HEK293 (cell line): Measurements from ENCODE around the gene HGD.
A peak's percentile ranks its signal among the peaks of the same experiment; 100 is the strongest.

ENCODE experiments used
- CTCF ChIA-PET: fragments of 350-600 bp; formaldehyde crosslinking; extraction: SDS; loops from one replicate; lab custom pipeline; 2021; ENCODE audit warnings: antibody characterized with exemption; lab: Yijun Ruan, JAX
- POLR2A ChIA-PET: fragments of 300-600 bp; formaldehyde crosslinking; extraction: SDS; loops from one replicate; lab custom pipeline; 2020; ENCODE audit warnings: antibody characterized with exemption, inconsistent platforms; lab: Yijun Ruan, JAX
- H3K27ac ChIP-seq: fragments of 200-500 bp; sonication (Bioruptor generic); 2 replicates; pipeline ENCODE4 v1.5.1; 2014; ENCODE audit warnings: low read depth, low read length, control low read depth, inconsistent platforms; ENCODE audit errors: extremely low read depth
- H3K36me3 ChIP-seq, 2 experiments: fragments of 200-500 bp in 1 of 2; sonication (Bioruptor generic) in 1 of 2; 1 replicate in 1 of 2; 2 replicates in 1 of 2; pipeline ENCODE4 v1.5.1; 2014 to 2017; ENCODE audit warnings: inconsistent platforms in 2 of 2, low read length in 2 of 2; ENCODE audit not compliant: control insufficient read depth in 2 of 2, insufficient read depth in 1 of 2
- H3K4me1 ChIP-seq: fragments of 200-500 bp; sonication (Bioruptor generic); 2 replicates; pipeline ENCODE4 v1.5.1; 2014; ENCODE audit warnings: mild to moderate bottlenecking, low read length, inconsistent platforms; ENCODE audit not compliant: control insufficient read depth, insufficient read depth
- H3K4me3 ChIP-seq: 2 replicates; pipeline ENCODE4 v1.5.1; 2011; ENCODE audit warnings: low read depth, mild to moderate bottlenecking, control low read depth, low read length, moderate library complexity
- H3K9me3 ChIP-seq: fragments of 200-500 bp; sonication (Bioruptor generic); 2 replicates; pipeline ENCODE4 v1.5.1; 2014; ENCODE audit warnings: low read depth, low read length, inconsistent platforms; ENCODE audit not compliant: control insufficient read depth, insufficient read depth
- BCL11A ChIP-seq: fragments of 450-650 bp; formaldehyde crosslinking; IDR thresholded peaks from 2 replicates; pipeline ENCODE4 v1.5.1; 2016; ENCODE audit warnings: low read depth, missing biosample characterization, missing genetic modification characterization
- SCRT1 ChIP-seq: fragments of 450-650 bp; formaldehyde crosslinking; IDR thresholded peaks from 2 replicates; pipeline ENCODE4 v1.5.1; 2016; ENCODE audit warnings: missing biosample characterization, missing genetic modification characterization, borderline replicate concordance
- SP3 ChIP-seq: fragments of 450-650 bp; formaldehyde crosslinking; IDR thresholded peaks from 2 replicates; pipeline ENCODE4 v1.5.1; 2016; ENCODE audit warnings: missing biosample characterization, missing genetic modification characterization
- TCF7L2 ChIP-seq: IDR thresholded peaks from 2 replicates; pipeline ENCODE4 v1.6.1; 2011; ENCODE audit warnings: low read depth, mild to moderate bottlenecking, inconsistent platforms, low read length, moderate library complexity, borderline replicate concordance
- ZBTB11 ChIP-seq: fragments of 450-650 bp; formaldehyde crosslinking; conservative IDR thresholded peaks from 2 replicates; pipeline ENCODE4 v1.5.1; 2016; ENCODE audit warnings: low read depth, missing biosample characterization, missing genetic modification characterization
- ZNF10 ChIP-seq: fragments of 450-650 bp; formaldehyde crosslinking; IDR thresholded peaks from 2 replicates; pipeline ENCODE4 v1.5.1; 2017; ENCODE audit warnings: missing biosample characterization, missing genetic modification characterization
- ZNF133 ChIP-seq: fragments of 450-650 bp; formaldehyde crosslinking; IDR thresholded peaks from 2 replicates; pipeline ENCODE4 v1.5.1; 2016; ENCODE audit warnings: missing biosample characterization, missing genetic modification characterization
- ZNF138 ChIP-seq: fragments of 450-650 bp; formaldehyde crosslinking; IDR thresholded peaks from 2 replicates; pipeline ENCODE4 v1.5.1; 2016; ENCODE audit warnings: missing biosample characterization, missing genetic modification characterization, borderline replicate concordance
- ZNF169 ChIP-seq: fragments of 450-650 bp; formaldehyde crosslinking; IDR thresholded peaks from 2 replicates; pipeline ENCODE4 v1.5.1; 2016; ENCODE audit warnings: missing biosample characterization, missing genetic modification characterization
- ZNF175 ChIP-seq: fragments of 450-650 bp; formaldehyde crosslinking; IDR thresholded peaks from 2 replicates; pipeline ENCODE4 v1.5.1; 2016; ENCODE audit warnings: missing biosample characterization, missing genetic modification characterization
- ZNF18 ChIP-seq: fragments of 450-650 bp; formaldehyde crosslinking; IDR thresholded peaks from 2 replicates; pipeline ENCODE4 v1.5.1; 2016; ENCODE audit warnings: missing biosample characterization, missing genetic modification characterization
- ZNF2 ChIP-seq: fragments of 450-650 bp; formaldehyde crosslinking; IDR thresholded peaks from 2 replicates; pipeline ENCODE4 v1.5.1; 2016; ENCODE audit warnings: missing biosample characterization, missing genetic modification characterization
- ZNF302 ChIP-seq: fragments of 450-650 bp; formaldehyde crosslinking; IDR thresholded peaks from 2 replicates; pipeline ENCODE4 v1.5.1; 2016; ENCODE audit warnings: missing biosample characterization, missing genetic modification characterization, low read depth
- ZNF423 ChIP-seq: fragments of 450-650 bp; formaldehyde crosslinking; IDR thresholded peaks from 2 replicates; pipeline ENCODE4 v1.5.1; 2016; ENCODE audit warnings: missing biosample characterization, missing genetic modification characterization
- ZNF530 ChIP-seq: fragments of 450-650 bp; formaldehyde crosslinking; IDR thresholded peaks from 2 replicates; pipeline ENCODE4 v1.5.1; 2016; ENCODE audit warnings: low read depth, missing biosample characterization, missing genetic modification characterization
- ZNF600 ChIP-seq: fragments of 450-650 bp; formaldehyde crosslinking; IDR thresholded peaks from 2 replicates; pipeline ENCODE4 v1.5.1; 2016; ENCODE audit warnings: missing biosample characterization, missing genetic modification characterization
- ZNF658 ChIP-seq: fragments of 450-650 bp; formaldehyde crosslinking; IDR thresholded peaks from 2 replicates; pipeline ENCODE4; 2016; ENCODE audit warnings: missing biosample characterization, missing genetic modification characterization
- ZNF768 ChIP-seq: fragments of 450-650 bp; formaldehyde crosslinking; IDR thresholded peaks from 2 replicates; pipeline ENCODE4 v1.5.1; 2018; ENCODE audit warnings: missing biosample characterization, mild to moderate bottlenecking, missing genetic modification characterization
- ZSCAN23 ChIP-seq: fragments of 450-650 bp; formaldehyde crosslinking; IDR thresholded peaks from 2 replicates; pipeline ENCODE4 v1.5.1; 2016; ENCODE audit warnings: missing biosample characterization, missing genetic modification characterization
- TF ChIP-seq, protein P1 (sequence below): fragments of 450-650 bp; formaldehyde crosslinking; IDR thresholded peaks from 2 replicates; pipeline ENCODE4 v1.5.1; 2016; ENCODE audit warnings: missing biosample characterization, missing genetic modification characterization

Gene HGD

DNA sequence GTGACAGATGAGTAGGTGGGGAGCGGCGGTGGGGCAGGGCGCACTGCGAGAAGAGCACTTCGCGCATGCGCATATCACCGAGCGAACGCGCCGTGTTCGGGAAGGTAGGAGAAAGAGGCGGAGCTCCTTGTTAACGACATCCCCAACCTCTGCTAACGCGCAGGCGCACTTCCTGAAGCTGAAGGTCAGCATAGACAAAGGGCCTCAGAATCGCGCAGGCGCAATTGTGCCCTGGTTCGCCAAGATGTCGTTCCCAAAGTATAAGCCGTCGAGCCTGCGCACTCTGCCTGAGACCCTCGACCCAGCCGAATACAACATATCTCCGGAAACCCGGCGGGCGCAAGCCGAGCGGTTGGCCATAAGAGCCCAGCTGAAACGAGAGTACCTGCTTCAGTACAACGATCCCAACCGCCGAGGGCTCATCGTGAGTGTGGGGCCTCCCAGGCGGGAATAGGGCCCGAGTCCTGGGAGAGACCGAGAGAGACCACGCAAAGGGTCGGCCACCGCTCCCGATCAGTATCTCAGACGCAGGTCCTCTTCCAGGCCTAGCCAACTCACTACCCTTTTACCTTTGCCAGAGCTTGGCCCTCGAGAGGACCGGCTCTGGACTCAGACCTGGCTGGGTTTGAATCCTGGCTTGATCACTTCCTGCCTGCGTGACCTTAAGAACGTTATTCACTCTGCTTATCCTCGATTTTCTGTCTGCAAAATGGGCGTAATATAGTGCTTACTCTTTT, 85.8 kb downstream of the HGD start, which contains the start of gene NDUFB4 (continued):
- TF ChIP-seq ZNF600 (0 out of 2 replicates have a peak, but pooled peaks have one; percentile 9), ZNF302 (no peak), BCL11A (no peak), SP3 (tag by site-specific recombination) (no peak), ZNF10 (no peak), ZNF133 (no peak), ZNF530 (no peak), ZNF2 (peak; percentile 26; the same call in 1 of the 2 replicates), ZNF175 (tag by site-specific recombination) (no peak), ZNF138 (tag by site-specific recombination) (no peak), ZNF169 (tag by site-specific recombination) (no peak), ZBTB11 (tag by site-specific recombination) (no peak), TCF7L2 (no peak), ZSCAN23 (tag by site-specific recombination) (no peak), ZNF658 (no peak), ZNF423 (no peak), ZNF768 (0 out of 2 replicates have a peak, but pooled peaks have one; percentile 44), SCRT1 (no peak)
- TF ChIP-seq, protein P1, sequence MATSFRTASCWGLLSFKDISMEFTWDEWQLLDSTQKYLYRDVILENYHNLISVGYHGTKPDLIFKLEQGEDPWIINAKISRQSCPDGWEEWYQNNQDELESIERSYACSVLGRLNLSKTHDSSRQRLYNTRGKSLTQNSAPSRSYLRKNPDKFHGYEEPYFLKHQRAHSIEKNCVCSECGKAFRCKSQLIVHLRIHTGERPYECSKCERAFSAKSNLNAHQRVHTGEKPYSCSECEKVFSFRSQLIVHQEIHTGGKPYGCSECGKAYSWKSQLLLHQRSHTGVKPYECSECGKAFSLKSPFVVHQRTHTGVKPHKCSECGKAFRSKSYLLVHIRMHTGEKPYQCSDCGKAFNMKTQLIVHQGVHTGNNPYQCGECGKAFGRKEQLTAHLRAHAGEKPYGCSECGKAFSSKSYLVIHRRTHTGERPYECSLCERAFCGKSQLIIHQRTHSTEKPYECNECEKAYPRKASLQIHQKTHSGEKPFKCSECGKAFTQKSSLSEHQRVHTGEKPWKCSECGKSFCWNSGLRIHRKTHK (tag by site-specific recombination): no peak

DNA sequence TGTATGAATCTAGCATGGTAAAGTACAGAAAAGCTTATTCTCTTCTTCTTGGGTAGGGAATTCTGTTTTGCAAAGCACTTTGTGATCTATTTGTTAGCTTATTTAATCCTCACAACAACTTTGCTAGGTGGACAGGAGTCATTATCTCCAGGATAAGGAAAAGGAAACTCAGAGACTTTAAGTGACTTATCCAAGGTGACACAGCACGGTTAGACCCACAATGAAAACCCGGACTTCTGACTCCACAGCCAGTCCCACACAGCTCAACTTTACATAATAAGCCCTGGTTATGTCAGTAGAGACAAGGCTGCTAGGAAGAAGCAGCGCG, 86.3 kb downstream of the HGD start:
- H3K4me3 ChIP-seq: peak overlapping the region; percentile 53
- TF ChIP-seq ZNF18 (tag by site-specific recombination) (no peak), ZNF768 (peak; percentile 97)
- H3K27ac ChIP-seq: no peak overlapping the region
- no peaks in the 10 kb centered on the region for H3K4me1 ChIP-seq
- H3K36me3 ChIP-seq: peaks cover 6 to 32% of the 10 kb centered on the region in 2 experiments; a peak in 2 of 3 replicates
- H3K9me3 ChIP-seq: no peaks in the 10 kb centered on the region
- ChIA-PET CTCF (interaction anchor here (0.6 to 1.1 kb wide), 3 partner anchors 28 to 173 kb away, joined by 3 to 4 read pairs (median 3); no protein-coding TSS in a partner anchor), POLR2A (interaction anchor here (0.6 to 1.9 kb wide), 8 partner anchors 8 to 501 kb away, joined by 3 to 8 read pairs (median 4); partner anchors contain the start of genes GTF2E1 and RABL3)
